ENCODE measurements around the gene TMEM161B.

TMEM161B gene

GRCh38 chr5:88238732-88239131, 29.9 kb downstream of the TMEM161B start:
- TF ChIP-seq CEBPB (IDR thresholded peaks at IDR 0.05) (no peak), EGR1 (IDR thresholded peaks at IDR 0.05) (no peak), CREB1 (IDR thresholded peaks at IDR 0.05; ENCODE audit: low read depth) (no peak), MAX (IDR thresholded peaks at IDR 0.05) (no peak), ZBTB7A (IDR thresholded peaks at IDR 0.05; ENCODE audit: low read depth) (no peak), YY1 (IDR thresholded peaks at IDR 0.05; ENCODE audit: low read depth) (no peak), TCF12 (IDR thresholded peaks at IDR 0.05; ENCODE audit: low read depth) (no peak), FOXM1 (IDR thresholded peaks at IDR 0.05; ENCODE audit: borderline replicate concordance, low read depth) (no peak), NFIC (IDR thresholded peaks at IDR 0.05) (no peak), TEAD4 (IDR thresholded peaks at IDR 0.05) (no peak), TAF1 (IDR thresholded peaks at IDR 0.05; ENCODE audit: low read depth) (no peak)
- TF ChIP-seq, protein P1, sequence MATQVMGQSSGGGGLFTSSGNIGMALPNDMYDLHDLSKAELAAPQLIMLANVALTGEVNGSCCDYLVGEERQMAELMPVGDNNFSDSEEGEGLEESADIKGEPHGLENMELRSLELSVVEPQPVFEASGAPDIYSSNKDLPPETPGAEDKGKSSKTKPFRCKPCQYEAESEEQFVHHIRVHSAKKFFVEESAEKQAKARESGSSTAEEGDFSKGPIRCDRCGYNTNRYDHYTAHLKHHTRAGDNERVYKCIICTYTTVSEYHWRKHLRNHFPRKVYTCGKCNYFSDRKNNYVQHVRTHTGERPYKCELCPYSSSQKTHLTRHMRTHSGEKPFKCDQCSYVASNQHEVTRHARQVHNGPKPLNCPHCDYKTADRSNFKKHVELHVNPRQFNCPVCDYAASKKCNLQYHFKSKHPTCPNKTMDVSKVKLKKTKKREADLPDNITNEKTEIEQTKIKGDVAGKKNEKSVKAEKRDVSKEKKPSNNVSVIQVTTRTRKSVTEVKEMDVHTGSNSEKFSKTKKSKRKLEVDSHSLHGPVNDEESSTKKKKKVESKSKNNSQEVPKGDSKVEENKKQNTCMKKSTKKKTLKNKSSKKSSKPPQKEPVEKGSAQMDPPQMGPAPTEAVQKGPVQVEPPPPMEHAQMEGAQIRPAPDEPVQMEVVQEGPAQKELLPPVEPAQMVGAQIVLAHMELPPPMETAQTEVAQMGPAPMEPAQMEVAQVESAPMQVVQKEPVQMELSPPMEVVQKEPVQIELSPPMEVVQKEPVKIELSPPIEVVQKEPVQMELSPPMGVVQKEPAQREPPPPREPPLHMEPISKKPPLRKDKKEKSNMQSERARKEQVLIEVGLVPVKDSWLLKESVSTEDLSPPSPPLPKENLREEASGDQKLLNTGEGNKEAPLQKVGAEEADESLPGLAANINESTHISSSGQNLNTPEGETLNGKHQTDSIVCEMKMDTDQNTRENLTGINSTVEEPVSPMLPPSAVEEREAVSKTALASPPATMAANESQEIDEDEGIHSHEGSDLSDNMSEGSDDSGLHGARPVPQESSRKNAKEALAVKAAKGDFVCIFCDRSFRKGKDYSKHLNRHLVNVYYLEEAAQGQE (IDR thresholded peaks at IDR 0.05; ENCODE audit: low read depth): no peak
- TF ChIP-seq, protein P2, sequence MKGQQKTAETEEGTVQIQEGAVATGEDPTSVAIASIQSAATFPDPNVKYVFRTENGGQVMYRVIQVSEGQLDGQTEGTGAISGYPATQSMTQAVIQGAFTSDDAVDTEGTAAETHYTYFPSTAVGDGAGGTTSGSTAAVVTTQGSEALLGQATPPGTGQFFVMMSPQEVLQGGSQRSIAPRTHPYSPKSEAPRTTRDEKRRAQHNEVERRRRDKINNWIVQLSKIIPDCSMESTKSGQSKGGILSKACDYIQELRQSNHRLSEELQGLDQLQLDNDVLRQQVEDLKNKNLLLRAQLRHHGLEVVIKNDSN (IDR thresholded peaks at IDR 0.05): no peak

DNA sequence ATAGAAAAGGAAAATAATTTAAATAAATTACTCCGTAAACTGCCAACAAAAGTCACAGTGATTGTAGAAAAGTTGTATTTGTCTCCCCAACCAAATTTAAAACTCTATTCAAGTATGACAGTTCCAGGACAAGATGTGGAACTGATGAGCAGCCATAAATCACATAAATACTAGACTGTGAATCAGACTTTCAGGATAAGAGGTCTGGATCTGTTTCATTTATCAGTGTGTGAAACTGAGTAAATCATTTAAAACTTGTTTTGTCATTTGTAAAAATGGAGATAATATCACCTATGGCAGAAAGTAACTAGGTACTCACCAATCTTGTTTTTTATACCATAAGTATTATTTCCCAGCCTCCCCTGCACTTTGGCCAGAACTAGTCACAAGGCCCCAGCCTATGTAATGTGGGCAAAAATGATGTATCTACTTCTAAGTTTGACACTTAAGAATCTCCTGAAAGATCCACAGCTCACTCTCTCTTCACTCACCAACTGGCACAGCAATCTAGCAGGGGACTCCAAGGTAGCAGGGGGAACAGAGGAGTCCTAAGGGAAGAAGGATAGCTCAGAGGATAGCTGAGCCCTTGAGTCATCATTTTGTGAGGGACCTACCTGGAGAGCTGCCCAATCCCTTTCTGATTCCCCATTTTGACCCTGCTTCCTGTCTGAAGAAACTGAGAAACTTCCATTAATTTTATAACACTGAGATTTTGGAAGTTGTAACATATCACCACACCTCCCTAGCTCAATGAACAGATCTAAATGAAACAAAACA, 31.6 kb downstream of the TMEM161B start:
- TF ChIP-seq TEAD4 (IDR thresholded peaks at IDR 0.05): no peak

DNA sequence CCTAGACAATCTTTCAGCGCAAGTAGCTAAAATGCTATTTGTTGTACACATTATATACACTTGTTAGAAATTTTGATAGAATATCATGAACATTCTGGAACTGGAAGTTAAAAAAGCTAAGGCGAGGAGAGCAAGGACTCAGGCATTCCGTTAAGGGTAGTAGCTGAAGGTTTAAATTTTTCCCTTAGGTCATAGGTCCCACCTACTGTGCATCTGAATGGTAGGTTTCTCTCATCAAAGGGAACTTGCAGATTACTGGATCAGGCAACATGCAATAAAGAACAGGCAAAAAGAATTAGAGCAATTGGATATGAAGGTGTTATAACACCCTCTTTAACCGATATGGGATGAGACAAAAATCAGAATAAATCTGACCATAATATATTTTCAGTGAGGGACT, 32.8 kb downstream of the TMEM161B start:
- TF ChIP-seq RAD21 (IDR thresholded peaks at IDR 0.05; ENCODE audit: low read depth): no peak
- TF ChIP-seq CEBPB (IDR thresholded peaks at IDR 0.05): no peak
- no peak for TF ChIP-seq EP300 (IDR thresholded peaks at IDR 0.05; ENCODE audit: borderline replicate concordance)
- no peak for TF ChIP-seq TEAD4 (IDR thresholded peaks at IDR 0.05)
- TF ChIP-seq, protein P2 (IDR thresholded peaks at IDR 0.05): no peak

DNA sequence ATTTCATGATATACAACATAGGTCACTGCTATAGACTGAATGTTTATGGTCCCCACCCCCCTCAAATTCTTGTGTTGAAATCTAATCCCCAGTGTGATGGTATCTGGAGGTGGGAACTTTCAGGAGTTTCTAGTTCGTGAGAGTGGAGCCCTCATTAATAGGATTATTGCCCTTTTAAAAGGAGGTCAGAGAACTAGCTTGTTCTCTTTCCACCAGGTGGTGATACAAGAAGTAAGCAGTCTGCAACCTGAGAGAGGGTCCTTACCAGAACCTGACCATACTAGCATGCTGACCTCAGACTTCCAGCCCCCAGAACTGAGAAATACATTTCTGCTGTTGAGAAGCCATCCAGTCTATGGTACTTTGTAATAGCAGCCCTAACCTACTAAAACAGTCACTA, 33.3 kb downstream of the TMEM161B start:
- TF ChIP-seq, protein P2 (IDR thresholded peaks at IDR 0.05): no peak
- TF ChIP-seq ZBTB7A (IDR thresholded peaks at IDR 0.05; ENCODE audit: low read depth) (no peak), EP300 (IDR thresholded peaks at IDR 0.05; ENCODE audit: borderline replicate concordance) (no peak), CREB1 (IDR thresholded peaks at IDR 0.05; ENCODE audit: low read depth) (no peak), MAX (IDR thresholded peaks at IDR 0.05) (no peak), YY1 (IDR thresholded peaks at IDR 0.05; ENCODE audit: low read depth) (no peak), TCF12 (IDR thresholded peaks at IDR 0.05; ENCODE audit: low read depth) (no peak), TAF1 (IDR thresholded peaks at IDR 0.05; ENCODE audit: low read depth) (no peak), RAD21 (IDR thresholded peaks at IDR 0.05; ENCODE audit: low read depth) (no peak), CEBPB (IDR thresholded peaks at IDR 0.05) (no peak), TEAD4 (IDR thresholded peaks at IDR 0.05) (no peak), NFIC (IDR thresholded peaks at IDR 0.05) (no peak), EGR1 (IDR thresholded peaks at IDR 0.05) (no peak), FOXM1 (IDR thresholded peaks at IDR 0.05; ENCODE audit: borderline replicate concordance, low read depth) (no peak)
- TF ChIP-seq, protein P1 (IDR thresholded peaks at IDR 0.05; ENCODE audit: low read depth): no peak

- TF ChIP-seq TAF1 (IDR thresholded peaks at IDR 0.05; ENCODE audit: low read depth) (no peak), TCF12 (IDR thresholded peaks at IDR 0.05; ENCODE audit: low read depth) (no peak), NFIC (IDR thresholded peaks at IDR 0.05) (no peak), RAD21 (IDR thresholded peaks at IDR 0.05; ENCODE audit: low read depth) (no peak), EGR1 (IDR thresholded peaks at IDR 0.05) (no peak), FOXM1 (IDR thresholded peaks at IDR 0.05; ENCODE audit: borderline replicate concordance, low read depth) (no peak), YY1 (IDR thresholded peaks at IDR 0.05; ENCODE audit: low read depth) (no peak), MAX (IDR thresholded peaks at IDR 0.05) (no peak), CEBPB (IDR thresholded peaks at IDR 0.05) (no peak), CREB1 (IDR thresholded peaks at IDR 0.05; ENCODE audit: low read depth) (no peak), TEAD4 (IDR thresholded peaks at IDR 0.05) (no peak), EP300 (IDR thresholded peaks at IDR 0.05; ENCODE audit: borderline replicate concordance) (no peak), ZBTB7A (IDR thresholded peaks at IDR 0.05; ENCODE audit: low read depth) (no peak)
- TF ChIP-seq, protein P1 (IDR thresholded peaks at IDR 0.05; ENCODE audit: low read depth): no peak
- TF ChIP-seq, protein P2 (IDR thresholded peaks at IDR 0.05): no peak
Measured at GRCh38 chr5:88230546-88231066, 38.0 kb downstream of the TMEM161B start.
